Colon (tissue), 2 donors: Measurements from ENCODE around the gene CACNA1H.
"Not testable (repeated sequence)": the region's sequence is repeated elsewhere in the genome, so short reads cannot be mapped to it uniquely, and the experiment has no call there.

ENCODE experiments used
- FAIRE-seq: peaks from 2 replicates; lab custom pipeline; 2012; peaks lifted over from hg19 to GRCh38; lab: Jason Lieb, UNC
- donor health status: control.
- donor health status: control.

The CACNA1H gene

GRCh38 chr16:1175566-1176279 is 22.8 kb downstream of the CACNA1H start:
- no peak for FAIRE-seq

GRCh38 chr16:1176280-1176897 is 23.5 kb downstream of the CACNA1H start:
- FAIRE-seq, result no peak

DNA sequence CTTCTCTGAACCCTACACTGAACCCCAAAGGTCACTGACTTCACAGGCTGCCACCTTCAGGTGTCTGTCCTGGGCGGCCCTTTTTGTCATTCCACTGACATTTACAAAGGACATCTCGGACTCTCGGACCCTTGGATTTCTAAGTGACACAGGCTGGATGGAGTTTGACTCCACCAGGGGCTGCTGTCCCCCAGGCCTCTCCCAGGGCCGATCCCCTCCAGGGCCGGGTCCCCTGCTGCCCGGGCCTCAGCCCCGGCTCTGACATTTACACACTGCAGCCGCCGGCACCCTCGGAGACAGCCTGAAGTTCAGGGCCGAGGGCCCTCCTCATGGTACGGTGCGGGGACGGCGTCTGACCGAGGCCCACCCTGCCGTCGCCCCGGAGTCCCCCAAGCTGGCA is 24.1 kb downstream of the CACNA1H start:
- no peak for FAIRE-seq

- no peak for FAIRE-seq
Observed at GRCh38 chr16:1177750-1178149, 24.8 kb downstream of the CACNA1H start.

- no peak for FAIRE-seq
Observed at GRCh38 chr16:1178295-1178910, 25.5 kb downstream of the CACNA1H start.

DNA sequence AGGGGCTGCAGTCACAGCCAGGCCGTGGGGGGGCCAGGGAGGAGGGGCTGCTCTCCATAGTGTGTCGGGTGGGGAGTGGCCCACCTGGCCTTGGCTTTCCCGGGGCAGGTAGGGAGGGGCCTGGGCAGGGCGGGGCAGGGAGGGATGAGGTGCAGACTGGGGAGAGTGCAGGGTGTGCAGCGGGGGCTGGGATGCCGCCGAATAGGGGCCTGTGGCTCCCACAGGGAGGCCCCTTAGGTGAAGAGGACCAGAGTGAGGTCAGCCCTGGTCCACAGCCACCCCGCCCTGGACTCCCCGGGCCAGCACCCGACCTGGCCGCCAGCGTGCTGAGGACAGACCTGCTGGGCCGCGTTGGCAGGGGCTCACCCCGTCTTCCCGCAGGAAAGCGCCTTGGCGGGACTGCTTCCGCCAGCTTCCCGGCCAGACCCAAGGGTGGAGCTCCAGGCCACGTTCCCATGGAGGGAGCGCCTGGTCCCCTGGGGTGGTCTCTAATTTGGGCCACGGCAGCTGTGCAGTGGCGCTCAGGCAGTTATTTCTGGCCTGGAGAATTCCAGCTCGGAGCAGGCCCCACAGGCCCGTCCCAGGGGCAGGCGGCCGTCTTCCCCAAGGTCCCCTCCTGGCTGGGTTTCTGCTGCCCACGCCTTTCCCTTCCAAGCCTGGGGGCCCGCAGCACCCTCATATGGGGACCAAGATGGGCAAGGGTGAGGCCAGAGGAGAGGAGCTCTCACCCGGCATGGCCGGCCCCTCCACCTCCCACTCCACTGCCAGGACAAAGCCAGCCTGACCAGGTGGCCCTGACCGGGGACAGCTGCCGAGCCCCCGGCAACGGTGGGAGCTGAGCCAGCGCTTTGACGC is 27.9 kb downstream of the CACNA1H start:
- FAIRE-seq, result no peak

GRCh38 chr16:1181404-1182315 is 28.8 kb downstream of the CACNA1H start:
- FAIRE-seq, result no peak

DNA sequence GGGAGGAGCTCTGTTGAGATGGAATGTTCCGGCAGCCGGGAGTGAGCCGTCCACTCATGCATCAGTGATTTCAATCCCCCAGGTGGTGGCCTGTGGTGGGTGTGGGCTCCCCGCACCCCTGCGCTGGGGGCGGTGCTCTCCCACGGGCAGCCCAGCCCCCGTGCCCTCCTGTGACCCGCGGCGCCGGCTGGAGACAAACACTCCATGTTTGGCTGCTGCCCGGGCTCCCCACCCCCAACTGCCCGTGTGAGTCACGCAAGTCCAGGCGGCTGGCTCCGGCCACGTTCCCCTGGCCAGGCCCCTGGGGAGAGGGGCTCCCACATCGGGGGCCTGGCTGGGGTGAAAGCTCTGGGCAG is 29.4 kb downstream of the CACNA1H start:
- no peak for FAIRE-seq

DNA sequence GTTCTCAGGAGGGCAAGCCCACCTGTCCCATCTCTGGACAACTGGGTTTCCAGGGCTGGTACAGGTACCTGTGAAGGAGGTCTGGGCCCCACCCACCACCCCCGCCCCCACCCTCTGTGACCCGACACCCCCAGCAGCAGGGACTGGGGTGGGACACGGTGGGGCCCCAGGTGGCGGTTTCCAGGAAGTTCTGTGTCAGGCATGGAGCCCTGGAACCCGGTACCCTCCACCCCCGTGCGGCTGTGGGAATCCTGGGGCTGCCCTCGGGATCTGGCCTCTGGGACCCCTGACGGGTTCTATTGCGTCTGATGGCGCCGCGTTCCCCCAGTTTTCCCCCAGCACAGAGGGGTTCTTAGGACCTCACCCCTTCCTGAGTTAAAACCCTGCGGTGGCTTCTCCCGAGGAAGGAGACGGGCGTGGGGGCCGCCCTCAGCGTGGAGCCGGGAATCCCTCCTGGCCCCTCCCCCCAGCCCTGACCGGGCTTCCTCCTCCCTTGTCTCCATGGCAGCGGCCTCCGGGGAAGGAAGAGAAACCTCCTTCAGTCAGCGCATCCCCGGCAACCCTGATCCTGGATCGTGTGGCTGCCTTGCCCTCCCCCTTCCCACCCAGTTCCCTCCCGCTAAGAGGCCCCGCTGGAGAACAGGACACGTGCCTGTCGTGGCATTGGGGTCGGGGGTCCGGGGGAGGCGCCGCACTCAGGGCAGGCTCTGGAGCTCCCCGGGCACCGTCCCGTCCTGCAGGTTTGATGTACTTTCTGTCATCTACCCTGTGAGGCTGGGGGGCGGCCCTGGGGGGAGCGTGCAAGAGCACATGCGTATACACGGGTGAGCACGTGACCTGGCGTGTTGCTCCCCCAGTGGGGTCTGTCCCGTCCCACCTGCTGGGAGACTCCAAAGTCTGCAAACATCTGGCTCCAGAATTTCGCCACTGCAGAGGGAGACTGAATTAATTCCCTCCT is 30.3 kb downstream of the CACNA1H start:
- FAIRE-seq, result no peak

DNA sequence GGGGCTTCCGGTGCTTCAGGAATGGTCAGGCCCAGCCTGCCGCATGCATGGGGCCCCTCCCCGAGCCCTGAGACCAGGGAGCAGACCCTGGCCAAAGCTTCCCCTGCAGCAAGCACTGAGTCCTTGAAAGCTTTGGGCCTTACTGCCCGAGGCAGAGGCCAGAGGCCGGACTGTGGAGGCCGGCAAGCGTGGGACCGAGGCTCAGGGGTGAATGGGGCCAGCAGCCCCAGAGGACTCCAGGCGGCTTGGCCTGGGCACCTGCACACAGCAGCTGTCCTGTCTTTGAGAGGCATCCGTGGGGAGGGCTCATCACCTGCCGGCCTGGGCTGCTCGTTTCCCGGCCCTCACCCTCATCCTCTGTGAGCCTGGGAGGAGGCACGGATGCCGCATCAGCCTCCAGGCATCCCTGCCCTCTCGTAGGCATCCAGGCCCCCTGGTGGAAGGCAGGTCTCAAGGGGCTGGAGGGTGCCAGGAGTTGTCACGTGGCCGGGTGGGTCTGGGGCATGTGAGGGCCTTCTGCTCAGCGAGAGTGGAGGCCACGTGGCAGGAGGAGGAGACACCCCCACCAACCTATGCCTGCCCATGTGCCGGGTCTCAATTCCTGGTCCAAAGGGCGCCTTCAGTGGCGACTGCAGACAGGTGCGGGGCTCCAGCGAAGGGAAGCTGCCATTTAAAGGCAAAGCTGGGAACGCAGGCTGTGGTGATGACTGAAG is 31.4 kb downstream of the CACNA1H start:
- no peak for FAIRE-seq

GRCh38 chr16:1184980-1185379 is 32.1 kb downstream of the CACNA1H start:
- no peak for FAIRE-seq

DNA sequence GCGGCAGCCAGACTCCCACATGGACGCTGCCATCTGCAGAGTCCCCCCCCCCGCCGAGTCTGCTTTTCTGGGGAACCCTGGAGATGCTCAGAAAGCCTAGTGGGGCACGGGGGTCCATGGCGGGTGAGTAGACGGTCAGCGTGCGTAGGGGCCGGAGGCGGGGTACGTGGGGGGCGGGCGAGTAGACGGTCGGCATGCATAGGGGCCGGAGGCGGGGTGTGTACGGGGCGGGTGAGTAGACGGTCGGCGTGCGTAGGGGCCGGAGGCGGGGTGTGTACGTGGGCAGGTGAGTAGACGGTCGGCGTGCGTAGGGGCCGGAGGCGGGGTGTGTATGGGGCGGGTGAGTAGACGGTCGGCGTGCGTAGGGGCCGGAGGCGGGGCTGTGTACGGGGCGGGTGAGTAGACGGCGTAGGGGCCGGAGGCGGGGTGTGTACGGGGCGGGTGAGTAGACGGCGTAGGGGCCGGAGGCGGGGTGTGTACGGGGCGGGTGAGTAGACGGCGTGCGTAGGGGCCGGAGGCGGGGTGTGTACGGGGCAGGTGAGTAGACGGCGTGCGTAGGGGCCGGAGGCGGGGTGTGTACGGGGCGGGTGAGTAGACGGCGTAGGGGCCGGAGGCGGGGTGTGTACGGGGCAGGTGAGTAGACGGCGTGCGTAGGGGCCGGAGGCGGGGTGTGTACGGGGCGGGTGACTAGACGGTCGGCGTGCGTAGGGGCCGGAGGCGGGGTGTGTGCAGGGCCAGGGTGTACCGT is 32.7 kb downstream of the CACNA1H start:
- FAIRE-seq, result not testable (repeated sequence)

- no peak for FAIRE-seq
Observed at GRCh38 chr16:1188432-1189189, 35.7 kb downstream of the CACNA1H start.

GRCh38 chr16:1189455-1189854 is 36.5 kb downstream of the CACNA1H start:
- no peak for FAIRE-seq

GRCh38 chr16:1190789-1191188 is 37.9 kb downstream of the CACNA1H start:
- not testable (repeated sequence) for FAIRE-seq

DNA sequence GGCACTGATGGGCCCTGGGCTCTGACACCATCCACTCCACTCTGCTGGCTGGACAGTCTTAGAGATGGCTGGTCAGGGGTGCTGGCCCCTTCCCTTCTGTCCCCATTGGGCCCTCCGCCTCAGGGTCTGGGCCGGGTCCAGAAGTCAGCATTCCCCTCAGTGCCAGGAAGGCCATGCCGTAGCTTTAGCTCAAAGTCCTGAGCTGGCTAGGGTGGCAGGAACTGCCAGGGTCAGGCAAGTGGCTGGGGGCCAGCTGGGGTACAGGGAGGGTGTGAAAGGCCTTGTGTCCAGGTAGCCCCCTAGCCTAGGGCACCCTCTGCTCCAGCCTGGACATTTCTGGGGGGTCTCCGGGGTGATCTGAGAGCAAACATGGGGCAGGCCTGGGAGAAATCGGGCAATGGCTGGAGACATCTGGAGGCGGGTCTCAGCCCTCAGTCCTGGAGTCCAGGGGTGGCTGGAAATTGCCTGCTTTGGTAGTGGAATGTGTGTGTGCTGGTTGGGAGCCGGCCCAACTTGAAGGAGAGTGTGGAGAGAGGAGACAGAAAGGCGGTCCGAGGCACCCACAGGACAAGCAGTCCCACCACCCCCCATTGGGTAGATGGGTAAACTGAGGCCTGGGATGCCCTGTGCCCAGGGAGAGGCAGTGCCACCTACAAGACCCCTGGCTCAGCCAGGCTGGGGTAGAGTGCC is 39.6 kb downstream of the CACNA1H start:
- FAIRE-seq, result no peak

GRCh38 chr16:1193143-1193824 is 40.4 kb downstream of the CACNA1H start:
- no peak for FAIRE-seq
